NCI-H510A treated with DMSO at 0.1 percent for 48 hours (cell line): ENCODE measurements around the gene WDR82.

Experiments used
- DNase-seq: peaks from one replicate; lab custom pipeline; 2025; lab: John Stamatoyannopoulos, UW

WDR82 gene, protein sequence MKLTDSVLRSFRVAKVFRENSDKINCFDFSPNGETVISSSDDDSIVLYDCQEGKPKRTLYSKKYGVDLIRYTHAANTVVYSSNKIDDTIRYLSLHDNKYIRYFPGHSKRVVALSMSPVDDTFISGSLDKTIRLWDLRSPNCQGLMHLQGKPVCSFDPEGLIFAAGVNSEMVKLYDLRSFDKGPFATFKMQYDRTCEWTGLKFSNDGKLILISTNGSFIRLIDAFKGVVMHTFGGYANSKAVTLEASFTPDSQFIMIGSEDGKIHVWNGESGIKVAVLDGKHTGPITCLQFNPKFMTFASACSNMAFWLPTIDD

GRCh38 chr3:52278510-52279069 is at the start of gene WDR82:
Gene WDR82 (minus strand): TSS chr3:52278649. CDS start chr3:52278361, 288 bp downstream.
- peak; percentile 63 for DNase-seq

- no peak for DNase-seq
Observed at GRCh38 chr3:52327486-52328290, 49.2 kb upstream of the WDR82 start.

GRCh38 chr3:52326976-52327375 is 48.5 kb upstream of the WDR82 start:
- DNase-seq, result no peak

GRCh38 chr3:52325686-52326085 is 47.2 kb upstream of the WDR82 start:
- DNase-seq, result no peak

- DNase-seq, result no peak
Observed at GRCh38 chr3:52324676-52325075, 46.2 kb upstream of the WDR82 start.

GRCh38 chr3:52323526-52324295 is 45.3 kb upstream of the WDR82 start:
- DNase-seq, result no peak

- DNase-seq, result no peak
Observed at GRCh38 chr3:52322466-52322865, 44.0 kb upstream of the WDR82 start.

GRCh38 chr3:52321481-52321880 is 43.0 kb upstream of the WDR82 start:
- no peak for DNase-seq

DNA sequence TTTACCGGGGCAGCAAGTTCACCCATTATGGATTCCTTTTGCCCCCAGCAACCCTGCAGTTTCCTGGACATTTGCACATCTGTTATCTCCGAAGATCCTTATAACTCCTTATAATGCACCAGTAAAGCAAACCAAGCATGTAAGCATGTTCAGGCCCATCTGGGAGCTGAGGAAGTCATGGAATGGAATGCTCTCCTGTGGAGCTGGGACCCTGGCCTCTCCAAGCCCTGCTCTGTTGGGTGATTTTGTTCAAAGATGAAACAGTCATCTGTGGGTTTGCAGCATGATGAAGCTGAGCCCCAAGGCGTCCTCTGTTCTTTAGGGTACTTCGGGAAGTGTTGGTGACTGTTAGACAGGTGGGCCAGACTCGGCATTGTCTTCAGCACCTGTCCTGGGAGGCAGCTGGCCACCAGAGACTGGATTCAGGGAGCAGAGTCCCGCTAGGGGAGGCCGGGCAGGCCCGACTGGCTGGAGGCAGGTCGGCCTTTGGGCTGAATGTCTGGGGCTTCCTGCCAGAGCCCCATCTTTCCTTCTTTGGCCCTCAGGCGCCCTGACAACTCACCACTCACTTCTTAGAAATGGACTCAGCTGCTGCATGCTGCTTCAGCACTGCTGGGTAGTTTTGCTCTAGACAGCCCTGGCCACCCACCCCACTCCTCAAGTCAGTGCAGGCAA is 41.6 kb upstream of the WDR82 start:
- DNase-seq, result no peak

- no peak for DNase-seq
Observed at GRCh38 chr3:52318186-52318816, 39.9 kb upstream of the WDR82 start.

- peak; percentile 41 for DNase-seq
Observed at GRCh38 chr3:52317208-52318000, 39.0 kb upstream of the WDR82 start.

DNA sequence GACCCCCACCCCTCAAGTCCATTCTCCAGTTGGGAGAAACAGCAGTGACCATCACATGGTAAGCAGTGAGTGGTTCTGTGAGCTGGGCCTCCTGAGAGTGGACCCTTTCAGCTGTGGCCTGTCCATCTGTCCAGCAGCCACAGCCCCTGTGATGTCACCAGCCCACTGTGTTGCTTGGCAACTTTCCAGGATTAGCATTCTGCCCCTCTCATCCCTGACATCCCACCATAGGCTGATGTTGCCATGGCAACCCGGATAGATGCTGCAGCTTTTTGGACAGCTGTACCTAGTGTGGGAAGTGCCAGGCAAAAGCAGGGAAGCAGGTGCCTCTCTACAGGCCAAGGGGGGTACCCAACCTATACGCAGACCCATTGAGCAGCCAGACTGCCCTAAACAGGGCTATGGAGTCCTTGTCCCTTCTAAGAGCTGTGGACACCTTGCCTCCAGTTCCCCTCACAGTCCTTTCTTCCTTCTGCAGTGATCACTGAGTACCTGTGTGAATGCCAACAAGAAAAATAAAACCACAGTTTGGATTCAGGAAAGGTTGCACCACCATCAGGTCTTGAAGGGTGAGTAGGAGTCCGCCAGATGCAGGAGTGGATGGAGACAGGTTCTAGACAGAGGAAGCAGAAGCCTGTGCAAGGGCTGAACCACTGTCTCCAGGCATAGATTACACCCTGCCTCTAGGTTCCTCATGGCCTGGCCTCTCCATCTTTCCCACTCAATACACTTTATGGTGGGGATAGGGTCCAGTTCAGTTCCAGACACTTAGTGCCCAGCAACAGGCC is 37.7 kb upstream of the WDR82 start, which contains the start of gene DNAH1:
Gene DNAH1 (plus strand): TSS at position 343 of the 788 bp plus-strand sequence. CDS start 6,124 bp downstream, outside the sequence.
- DNase-seq, result no peak

DNA sequence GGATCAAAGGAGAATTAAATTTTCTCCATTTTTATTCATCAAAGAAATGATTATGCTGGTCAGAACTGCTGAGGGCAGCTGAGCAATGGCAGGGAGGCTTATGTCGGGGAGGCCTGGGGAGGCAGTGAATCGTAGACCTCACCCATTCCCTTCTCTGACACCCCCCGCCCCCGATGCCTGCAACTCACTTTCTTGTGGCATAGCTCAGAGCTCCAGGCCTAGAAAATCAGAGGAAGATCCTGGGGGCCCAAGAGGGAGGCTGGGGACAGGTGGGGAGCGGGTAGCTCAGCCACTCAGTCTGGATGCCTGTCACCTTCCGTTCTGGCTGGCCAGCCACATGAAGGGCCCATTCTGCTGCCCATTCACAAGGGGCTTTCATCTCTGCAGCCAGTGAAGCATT is 36.6 kb upstream of the WDR82 start:
- DNase-seq, result no peak

GRCh38 chr3:52314489-52314888 is 36.0 kb upstream of the WDR82 start:
- DNase-seq, result no peak

DNA sequence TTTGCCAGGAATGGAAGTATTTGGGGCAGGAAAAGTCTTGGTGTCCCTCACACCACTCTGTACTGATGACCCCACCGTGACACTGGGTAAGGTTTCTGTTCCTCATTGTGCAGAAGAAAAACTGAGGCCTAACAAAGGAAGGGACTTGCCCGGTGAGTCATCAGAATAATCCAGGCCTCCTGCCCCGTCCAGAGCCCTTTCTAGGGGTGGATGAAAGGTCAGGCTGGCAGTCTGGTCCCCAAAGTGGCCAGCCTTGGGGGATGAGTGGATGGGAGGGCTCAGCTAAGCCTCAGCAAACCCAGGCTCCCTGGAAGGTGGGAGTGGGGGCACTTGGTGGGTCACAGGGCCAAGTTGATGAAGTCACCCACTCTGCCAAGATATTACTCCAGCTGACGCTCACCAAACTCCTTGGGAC is 35.3 kb upstream of the WDR82 start:
- DNase-seq, result no peak

DNA sequence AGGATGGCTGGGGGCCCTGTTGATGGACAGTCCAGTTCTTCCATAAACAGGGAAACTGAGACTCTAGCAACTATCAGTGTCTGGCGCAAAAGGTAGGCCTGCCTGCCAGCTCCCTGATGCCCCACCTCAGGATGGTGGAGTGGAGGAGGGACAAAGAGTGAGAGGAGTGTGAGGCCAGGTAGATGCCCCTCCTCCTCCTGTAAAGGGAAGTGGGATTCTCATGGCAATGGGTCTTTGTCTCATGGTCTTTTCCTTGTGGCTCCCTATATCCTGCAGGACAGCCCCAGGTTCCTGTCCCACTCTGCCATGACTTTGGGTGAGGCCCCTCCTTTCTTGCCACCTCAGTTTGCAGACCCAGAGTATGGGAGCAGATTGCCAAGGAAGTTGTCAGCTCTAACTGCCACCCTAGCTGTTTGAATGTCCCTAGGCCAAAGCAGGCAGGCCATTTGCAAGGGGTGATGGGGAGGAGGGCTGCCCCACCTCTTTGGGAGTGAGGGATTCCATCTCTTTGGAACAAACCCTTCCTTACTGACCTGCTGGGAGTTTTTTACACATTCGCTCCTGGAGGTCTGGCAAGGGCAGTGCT is 34.8 kb upstream of the WDR82 start:
- DNase-seq, result no peak

DNA sequence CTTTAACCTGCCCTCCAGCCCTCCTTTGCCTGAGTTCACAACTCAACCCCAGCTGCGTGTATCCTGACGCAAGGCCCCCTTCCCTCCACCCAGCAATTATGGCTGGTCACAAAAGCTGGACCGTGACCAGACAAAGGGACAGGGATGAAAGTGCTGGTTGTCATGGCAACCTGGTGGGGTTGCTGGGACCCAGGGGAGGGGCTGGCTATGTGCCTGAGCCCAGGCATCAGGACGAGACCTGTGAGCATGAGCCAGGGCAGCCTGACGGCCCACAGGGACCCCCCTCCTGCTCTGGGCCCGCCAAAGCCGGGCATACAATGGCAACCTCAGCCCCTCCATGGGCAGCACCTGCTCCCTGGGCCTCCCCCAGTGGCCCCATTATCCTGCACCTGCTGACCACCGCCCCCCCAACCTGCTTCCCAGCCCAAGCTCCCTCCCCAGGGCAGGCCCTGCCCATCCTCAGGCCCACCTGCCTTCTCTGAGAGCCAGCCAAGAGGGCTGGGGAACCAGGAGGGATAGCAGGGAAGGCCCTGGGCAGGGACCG is 33.2 kb upstream of the WDR82 start:
- DNase-seq, result no peak

- DNase-seq, result no peak
Observed at GRCh38 chr3:52310861-52311575, 32.6 kb upstream of the WDR82 start.
